Muscle of arm (tissue), 14 donors: ENCODE results near the gene OR2H2. TPM values are rescaled to one million over a fixed set of nuclear protein-coding genes. Genes with fewer than 3 reads are reported as not detected.

Source experiments
- DNase-seq: peaks from one replicate; pipeline ENCODE4 v3.0.0-alpha.2; 2013
- long read RNA-seq, 11 donors: transcript quantifications; one replicate each; lab custom pipeline, GENCODE V29; 2026
- polyA plus RNA-seq, 12 donors: library from polyadenylated mRNA; unstranded; fragments of 120-200 nt; gene quantifications; one replicate each; pipeline ENCODE4 v1.2.1, GENCODE V29; 2013; ENCODE audit not compliant: insufficient read length in 12 of 12

The OR2H2 gene
- under 1 TPM in 8 of 12 donors, not detected in 4; 0.08 to 0.53 (median 0.16) TPM for polyA plus RNA-seq
- long read RNA-seq, donor 1, result 0 reads
- long read RNA-seq, donor 2, result 0 reads
- long read RNA-seq, donor 3, result 0 reads
- long read RNA-seq, donor 4, partial matches to known transcripts, result 0 of 1 reads
- long read RNA-seq, donor 4, other reads (novel, unspliced or antisense), result 0 of 1 reads
- long read RNA-seq, donor 5, result 0 reads
- long read RNA-seq, donor 6, result 0 reads
- long read RNA-seq, donor 7, result 0 reads
- long read RNA-seq, donor 8, partial matches to known transcripts, result 0 of 1 reads
- long read RNA-seq, donor 8, other reads (novel, unspliced or antisense), result 0 of 1 reads
- long read RNA-seq, donor 9, result 0 reads
- long read RNA-seq, donor 10, partial matches to known transcripts, result 0 of 1 reads
- long read RNA-seq, donor 10, other reads (novel, unspliced or antisense), result 0 of 1 reads
- long read RNA-seq, donor 11, result 0 reads

DNA sequence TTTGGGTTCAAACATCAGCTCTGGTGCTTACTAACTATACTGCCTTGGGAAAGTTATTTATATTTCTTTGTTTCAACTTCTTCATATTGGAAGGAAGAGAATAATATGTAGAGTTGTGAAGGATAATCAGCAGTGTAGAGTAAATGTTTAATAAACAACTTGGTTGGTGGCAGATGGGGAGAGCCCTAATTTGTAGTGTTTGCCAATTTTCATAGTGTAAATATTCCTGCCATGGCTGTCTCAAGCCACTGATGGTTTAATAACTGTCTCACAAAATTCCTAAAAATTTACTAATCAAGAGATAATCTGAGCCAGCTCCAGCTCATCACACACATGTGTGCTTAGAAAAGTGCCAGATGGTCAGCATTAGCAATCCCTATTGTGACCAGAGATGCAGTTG lies at the start of gene OR2H2:
OR2H2 (plus strand) TSS at position 301 of the 400 bp plus-strand sequence. CDS start 2,824 bp downstream, outside the sequence.
- no peak for DNase-seq

DNA sequence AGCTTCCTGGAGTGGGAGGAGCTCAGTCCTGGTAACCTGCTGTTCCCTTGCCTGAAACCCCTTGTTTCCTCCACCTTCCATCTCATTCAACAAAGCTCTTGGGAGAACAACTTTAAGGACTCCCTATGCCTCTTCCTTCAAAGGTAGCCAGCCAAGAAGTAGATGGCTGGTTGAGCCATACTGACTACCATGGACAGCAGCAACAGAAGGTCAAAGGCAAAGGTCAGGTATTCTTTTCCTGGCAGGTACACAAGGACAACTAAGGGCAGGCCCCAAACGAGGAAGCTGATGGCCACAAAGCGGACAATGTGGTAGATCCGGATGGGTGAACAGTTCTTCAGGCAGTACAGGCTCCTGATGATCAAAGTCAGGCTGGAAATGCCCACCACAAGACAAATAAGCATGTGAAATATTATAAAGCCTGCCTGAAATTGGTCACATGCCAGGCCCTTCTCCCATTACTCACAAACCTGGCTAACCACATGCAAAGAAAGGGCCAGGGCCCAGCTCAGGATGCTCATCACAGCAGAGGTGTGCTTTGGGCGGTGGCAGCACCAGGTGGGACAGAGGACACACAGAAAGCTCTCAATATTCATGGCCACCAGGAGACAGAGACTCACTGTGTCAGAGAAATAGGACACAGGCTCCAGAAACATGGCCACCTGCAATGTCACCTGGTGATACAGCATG lies 47.1 kb upstream of the OR2H2 start:
- no peak for DNase-seq

DNA sequence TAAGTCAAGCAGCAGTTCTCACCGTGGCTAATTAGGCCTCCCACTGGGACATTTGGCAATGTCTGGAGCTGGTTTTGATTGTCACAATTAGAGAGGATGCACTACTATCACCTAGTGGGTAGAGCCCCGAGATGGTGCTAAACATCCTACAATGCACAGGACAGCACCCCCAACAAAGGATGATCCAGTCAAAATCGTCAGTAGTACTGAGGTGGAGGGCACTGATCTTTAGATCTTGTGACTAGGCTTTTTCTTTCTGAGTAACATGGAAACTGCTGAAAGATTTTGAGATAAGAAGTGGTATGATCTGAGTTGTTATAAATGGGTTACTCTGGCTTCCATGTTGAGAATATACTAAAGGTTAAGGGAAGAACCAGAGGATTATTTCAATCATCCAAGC lies 37.3 kb upstream of the OR2H2 start:
- no peak for DNase-seq

DNA sequence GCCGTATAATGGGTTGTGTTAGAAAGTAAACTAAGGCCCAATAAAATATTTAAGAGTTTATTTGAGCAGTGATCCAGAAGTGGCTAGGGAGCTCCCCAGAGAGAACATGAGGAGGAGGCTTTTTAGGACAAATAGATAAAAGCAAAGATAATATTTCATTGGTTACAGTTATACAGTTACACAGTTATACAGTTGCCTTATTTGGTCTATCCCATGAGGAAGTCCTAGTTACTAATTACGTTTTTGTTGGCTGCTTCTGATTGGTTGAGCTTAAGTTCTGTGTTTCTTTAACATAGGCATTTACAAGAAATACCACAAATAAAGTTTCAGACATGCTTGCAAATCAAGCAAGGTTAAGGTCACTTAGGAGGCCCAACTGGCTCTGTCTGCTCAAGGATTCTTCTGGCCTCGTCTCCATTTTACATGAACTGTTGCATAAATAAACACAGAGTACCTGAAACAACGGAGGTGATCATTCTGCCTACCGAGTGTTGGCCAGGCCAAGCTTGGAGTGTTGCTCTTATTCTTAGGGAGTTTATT lies 32.3 kb upstream of the OR2H2 start:
- DNase-seq, result peak; percentile 57

DNA sequence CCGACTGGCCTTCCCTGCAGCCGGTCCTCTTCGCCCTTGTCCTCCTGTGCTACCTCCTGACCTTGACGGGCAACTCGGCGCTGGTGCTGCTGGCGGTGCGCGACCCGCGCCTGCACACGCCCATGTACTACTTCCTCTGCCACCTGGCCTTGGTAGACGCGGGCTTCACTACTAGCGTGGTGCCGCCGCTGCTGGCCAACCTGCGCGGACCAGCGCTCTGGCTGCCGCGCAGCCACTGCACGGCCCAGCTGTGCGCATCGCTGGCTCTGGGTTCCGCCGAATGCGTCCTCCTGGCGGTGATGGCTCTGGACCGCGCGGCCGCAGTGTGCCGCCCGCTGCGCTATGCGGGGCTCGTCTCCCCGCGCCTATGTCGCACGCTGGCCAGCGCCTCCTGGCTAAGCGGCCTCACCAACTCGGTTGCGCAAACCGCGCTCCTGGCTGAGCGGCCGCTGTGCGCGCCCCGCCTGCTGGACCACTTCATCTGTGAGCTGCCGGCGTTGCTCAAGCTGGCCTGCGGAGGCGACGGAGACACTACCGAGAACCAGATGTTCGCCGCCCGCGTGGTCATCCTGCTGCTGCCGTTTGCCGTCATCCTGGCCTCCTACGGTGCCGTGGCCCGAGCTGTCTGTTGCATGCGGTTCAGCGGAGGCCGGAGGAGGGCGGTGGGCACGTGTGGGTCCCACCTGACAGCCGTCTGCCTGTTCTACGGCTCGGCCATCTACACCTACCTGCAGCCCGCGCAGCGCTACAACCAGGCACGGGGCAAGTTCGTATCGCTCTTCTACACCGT lies 31.5 kb upstream of the OR2H2 start:
- peak; percentile 34 for DNase-seq

DNA sequence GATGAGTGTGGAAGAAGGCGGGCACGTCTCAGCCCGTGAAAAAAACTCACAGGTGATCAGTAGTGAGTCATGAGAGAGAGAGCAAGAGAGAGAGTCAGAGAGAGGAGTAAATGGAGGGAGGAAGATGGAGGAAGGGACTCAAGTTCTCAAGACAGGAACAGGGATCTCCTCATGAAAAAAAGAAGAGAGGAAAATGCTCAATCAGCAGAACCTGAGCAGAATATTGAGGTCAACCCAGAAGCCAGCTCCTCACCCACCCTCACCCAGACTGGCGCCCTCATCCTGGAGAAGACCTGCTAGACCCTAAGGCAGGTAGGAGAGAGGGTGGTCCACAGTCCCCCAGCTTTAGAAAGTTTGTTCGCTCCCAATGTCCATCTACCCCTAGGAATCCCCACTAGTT lies 30.2 kb upstream of the OR2H2 start:
- DNase-seq, result no peak

DNA sequence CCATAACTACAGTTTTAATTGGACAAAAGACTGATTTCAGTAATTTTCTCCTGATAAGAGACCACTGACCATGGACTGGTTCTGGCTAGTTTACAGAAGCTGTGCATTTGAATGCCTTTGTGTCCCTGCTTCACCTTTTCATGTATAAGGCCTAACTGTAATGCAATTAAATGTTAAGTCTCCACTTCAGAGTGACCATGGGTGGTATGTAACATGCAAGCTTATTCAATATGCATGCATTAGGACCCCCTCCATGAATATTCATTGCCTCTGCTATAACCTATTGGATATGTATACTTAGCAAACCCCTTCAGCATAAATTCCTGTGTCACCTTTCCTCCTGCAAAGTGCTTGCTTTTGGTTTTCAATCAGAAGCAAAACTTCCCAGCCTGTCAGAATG lies 27.6 kb upstream of the OR2H2 start:
- no peak for DNase-seq

DNA sequence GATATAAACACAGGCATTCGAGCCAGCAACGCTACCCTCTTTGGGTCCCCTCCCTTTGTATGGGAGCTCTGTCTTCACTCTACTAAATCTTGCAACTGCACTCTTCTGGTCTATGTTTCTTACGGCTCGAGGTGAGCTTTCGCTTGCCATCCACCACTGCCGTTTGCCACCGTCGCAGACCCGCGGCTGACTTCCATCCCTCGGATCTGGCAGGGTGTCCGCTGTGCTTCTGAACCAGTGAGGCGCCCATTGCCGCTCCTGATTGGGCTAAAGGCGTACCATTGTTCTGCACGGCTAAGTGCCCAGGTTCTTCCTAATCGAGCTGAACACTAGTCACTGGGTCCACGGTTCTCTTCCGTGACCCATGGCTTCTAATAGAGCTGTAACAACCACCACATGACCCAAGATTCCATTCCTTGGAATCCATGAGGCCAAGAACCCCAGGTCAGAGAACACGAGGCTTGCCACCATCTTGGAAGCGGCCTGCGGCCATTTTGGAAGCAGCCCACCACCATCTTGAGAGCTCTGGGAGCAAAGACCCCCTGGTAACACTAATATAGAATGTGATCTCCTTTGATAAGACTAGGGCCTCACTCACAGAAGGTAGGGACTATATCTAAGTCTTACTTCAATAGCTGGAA lies 26.4 kb upstream of the OR2H2 start:
- DNase-seq, result no peak

DNA sequence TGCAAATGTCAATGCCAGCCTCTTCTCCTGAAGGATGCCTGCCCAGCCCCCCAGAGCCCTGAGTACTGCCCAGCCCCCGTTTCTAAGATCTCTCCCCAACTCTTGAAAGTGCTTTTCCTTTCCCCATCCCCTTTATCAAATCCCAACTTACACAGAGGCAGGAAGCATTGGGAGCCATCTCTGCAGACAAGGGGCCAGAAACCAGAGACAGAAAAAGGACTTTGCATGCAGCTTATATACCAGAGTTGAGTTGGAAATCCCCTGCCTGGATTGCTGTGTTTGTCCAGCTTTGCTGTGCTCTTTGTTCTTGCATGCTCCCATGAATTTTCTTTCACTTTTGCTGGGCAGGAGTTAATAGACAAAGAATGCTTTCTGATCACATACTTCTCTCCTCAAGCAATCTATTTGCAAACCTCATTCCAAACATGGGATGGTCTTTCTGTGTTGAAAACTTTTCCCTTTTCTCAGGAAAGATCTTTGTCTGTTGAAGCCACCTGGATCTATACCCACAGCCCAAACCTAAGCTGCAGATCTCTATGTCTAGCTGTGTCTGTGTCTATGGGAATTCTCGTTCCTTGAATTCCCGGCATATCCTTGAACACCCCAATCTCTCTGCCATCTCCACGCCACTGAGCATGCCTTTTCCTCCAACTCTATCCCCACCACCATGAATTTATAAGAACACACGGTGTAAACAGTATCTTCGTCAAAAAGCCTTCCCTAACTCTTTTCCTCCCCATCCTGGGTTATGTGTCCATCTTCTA lies 25.2 kb upstream of the OR2H2 start, which contains the start of gene UBD:
UBD (minus strand) TSS at position 209 of the 764 bp plus-strand sequence; CDS start at position 178, 31 bp downstream.
- no peak for DNase-seq

DNA sequence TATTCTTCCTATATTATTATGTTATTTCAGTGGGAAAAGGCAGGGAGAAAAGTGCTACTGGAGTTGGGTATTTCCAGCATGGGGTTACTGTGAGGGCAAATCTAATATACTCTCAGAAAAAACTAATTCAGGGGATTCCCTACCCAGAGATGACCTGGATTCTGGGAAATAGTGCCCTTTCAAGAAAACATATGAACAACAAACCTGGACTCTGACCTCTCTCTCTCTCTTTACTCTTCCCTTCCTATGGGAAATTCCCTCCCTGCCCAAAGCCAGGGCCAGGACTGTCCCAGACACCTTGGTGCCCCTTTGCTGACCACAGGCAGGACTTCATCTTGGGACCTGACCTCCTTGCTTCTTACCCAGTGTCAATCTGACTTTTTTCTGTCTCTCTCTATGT lies 23.8 kb upstream of the OR2H2 start:
- DNase-seq, result no peak

DNA sequence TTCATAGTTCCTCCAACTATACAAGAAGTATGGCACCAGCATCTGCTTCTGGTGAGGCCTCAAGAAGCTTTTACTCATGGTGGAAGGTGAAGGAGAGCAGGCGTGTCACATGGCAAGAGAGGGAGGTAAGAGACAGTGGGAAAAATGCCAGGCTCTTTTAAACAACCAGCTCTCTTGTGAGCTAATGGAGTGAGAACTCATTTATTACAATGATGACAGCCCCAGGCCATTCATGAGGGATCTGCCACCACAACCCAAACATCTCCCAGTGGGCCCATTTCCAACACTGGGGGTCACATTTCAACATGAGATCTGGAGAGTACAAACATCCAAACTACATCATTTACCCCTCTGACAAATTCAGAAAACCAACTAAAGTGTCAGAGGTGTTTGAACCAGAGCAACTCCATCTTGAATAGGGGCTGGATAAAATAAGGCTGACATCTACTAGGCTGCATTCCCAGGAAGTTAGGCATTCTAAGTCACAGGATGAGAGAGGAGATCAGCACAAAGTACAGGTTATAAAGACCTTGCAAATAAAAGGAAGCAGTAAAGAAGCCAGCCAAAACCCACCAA lies 23.2 kb upstream of the OR2H2 start:
- no peak for DNase-seq

DNA sequence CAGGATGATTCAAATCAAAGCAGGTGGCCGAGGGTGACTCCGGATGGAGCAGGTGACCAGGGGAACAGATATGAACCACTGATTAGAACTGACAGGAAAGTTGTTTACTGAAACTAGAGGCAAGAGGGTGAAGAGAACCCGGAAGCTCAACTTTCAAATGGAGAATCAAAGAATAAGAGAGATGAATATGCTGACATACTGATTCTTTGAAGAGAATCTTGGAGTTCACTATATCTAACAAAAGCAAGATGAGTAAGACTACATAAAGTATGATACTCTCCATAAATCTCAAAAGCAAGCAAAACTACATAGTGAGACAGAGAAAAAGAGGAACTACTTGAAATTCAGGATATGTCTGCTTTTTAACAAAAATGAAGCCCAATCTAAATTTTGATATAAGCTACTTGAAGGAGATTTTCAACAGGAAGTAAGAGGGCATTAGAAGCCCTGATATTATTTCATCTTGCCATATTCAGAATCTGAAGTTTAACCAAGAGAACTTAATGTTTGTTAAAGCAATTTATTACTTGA lies 21.4 kb upstream of the OR2H2 start:
- no peak for DNase-seq

DNA sequence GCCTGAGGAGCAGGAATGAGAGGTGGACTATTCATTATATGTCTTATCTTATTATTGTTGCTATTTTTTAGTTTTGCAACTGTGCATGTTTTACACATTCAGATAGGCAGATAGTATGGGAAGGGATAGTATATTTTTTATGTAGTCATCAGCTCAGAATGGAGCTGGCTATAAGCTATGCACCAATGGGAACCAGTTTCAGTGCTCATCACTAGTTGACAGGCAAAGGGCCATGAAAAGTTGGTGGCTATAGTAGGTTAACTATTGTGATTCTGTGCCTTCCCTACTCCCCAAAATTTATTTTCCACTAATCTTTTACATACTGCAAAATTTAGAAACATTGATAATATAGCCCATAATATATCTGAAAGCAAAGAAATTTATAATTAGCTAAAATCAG lies 20.0 kb upstream of the OR2H2 start:
- DNase-seq, result no peak

DNA sequence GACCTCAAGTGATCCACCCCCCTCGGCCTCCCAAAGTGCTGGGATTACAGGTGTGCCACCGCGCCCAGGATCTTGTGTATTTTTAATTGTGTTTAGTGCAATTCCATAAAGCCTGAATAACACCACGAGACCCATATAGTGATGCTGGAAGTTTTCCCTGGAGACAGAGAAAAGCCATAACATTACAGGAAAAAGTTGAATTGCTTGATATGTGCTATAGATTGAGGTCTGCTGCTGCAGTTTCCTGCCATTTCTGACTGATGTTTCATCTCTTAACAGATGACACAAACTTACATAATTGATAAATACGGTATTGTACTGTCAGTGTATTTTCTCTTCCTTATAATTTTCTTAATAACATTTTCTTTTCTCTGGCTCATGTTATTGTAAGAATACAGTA lies 18.1 kb upstream of the OR2H2 start:
- DNase-seq, result no peak

DNA sequence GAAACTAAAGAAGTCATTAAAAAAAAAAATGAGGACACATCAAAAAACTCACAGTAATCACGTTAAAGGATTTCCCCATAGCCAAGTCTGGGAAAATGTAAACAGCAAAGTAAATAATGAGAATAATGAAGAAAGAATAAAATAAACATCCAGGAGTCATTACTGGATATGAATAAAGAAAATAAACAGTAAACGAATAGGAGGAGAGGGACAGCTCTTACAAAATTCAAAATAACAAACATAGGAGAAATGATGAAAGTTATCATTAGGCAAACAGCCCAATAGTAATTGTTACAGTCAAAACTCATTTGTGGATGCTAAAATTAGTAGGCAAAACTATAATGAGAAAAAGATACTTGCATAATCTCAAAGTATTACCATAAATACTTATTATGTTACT lies 17.4 kb upstream of the OR2H2 start:
- DNase-seq, result no peak

DNA sequence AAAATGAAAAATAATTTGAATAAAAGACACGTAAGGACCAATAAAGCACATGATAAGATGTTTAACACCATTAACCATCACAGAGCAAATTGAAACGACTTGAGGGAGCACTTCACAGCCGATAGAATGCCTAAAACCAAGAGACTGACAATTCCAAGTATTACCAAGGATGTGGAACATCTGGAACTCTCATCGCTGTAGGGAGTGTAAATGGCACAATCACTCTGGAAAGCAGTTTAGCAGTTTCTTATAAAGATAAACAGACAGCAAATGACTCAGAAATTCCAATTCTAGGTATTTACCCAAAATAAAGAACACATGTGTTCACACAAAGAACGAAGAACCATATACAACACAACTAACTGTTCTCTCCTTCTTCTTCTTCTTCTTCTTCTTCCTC lies 16.9 kb upstream of the OR2H2 start:
- no peak for DNase-seq

DNA sequence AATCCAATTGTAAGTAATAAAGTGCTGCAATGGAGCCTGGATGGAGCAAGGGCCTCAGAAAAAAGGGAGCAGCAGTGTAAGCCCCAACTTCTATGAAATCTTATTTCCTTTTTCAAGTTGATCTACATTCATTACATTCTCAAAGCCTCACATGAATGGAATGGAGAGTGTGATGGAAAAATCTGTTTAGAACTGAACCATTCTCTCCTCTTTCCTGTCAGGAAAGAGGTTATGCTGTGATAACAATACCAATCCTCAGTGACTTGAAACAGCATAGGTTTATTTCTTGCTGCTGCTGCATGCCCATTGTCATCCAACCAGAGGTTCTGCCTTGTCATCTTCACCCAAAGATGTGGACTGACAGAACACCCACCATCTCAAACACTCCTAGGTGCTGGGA lies 8.9 kb upstream of the OR2H2 start:
- DNase-seq, result no peak

DNA sequence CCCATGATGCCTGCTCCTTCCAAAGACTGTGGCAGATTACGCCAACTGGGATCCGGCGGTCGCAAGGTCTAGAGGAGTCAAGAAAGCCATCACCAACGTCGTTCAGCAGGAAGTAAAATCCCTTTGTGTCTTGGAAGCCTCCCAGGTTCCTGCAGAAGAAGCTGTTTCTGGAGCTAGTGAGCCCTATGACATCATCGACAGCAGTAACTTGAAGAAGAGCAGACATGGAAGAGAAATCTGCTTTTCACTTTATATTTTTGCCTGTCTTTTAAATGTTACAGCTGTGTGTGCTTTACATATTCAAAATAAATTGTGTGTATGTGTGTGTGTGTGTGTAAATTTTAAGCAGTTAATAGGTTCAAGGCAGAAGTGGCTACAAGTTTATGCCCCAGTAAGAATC lies 7.4 kb upstream of the OR2H2 start:
- no peak for DNase-seq

DNA sequence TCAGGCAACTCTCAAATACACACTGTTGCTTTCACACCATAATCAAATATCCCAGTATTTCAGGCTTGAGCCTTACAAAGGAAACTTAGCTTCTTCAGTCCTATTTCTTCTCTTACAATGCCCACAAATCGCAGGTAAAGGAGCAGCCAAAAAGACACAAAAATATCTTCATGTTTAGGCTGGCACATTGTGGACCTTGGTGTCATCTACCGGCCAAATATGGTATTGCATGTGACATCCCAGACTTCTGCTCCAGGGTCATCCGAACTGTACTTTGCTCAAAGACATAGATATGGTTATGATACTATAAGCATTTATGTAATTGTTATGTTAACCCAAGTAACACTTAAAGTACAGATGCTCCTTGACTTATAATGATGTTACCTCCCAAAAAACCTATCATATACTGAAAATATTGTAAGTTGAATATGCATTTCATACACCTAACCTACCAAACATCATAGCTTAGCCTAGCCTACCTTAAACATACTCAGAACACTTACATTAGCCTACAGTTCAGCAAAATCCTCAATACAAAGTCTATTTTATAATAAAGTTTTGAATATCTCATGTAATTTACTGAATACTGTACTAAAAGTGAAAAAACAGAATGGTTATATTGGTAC lies 4.6 kb downstream of the OR2H2 start:
- peak; percentile 51 for DNase-seq
